Measurements from ENCODE around the gene FGGY.
"Not testable (repeated sequence)": the region's sequence is repeated elsewhere in the genome, so short reads cannot be mapped to it uniquely, and the experiment has no call there.

The FGGY gene

GRCh38 chr1:59345221-59345620 lies 48.3 kb downstream of the FGGY start:
- TF ChIP-seq CTCF (IDR thresholded peaks at IDR 0.05; ENCODE audit: low read depth, low read length, missing control alignments): no peak
- no peak for DNase-seq (ENCODE audit: extremely low read depth, low read depth)
- H3K4me3 ChIP-seq (replicated peaks; ENCODE audit: low read depth, low read length): no peak overlapping the region

- no peak for DNase-seq (ENCODE audit: extremely low read depth, low read depth)
- no peak for TF ChIP-seq CTCF (IDR thresholded peaks at IDR 0.05; ENCODE audit: low read depth, low read length, missing control alignments)
- no peak overlapping the region for H3K4me3 ChIP-seq (replicated peaks; ENCODE audit: low read depth, low read length)
Observed at GRCh38 chr1:59346429-59346828, 49.5 kb downstream of the FGGY start.

DNA sequence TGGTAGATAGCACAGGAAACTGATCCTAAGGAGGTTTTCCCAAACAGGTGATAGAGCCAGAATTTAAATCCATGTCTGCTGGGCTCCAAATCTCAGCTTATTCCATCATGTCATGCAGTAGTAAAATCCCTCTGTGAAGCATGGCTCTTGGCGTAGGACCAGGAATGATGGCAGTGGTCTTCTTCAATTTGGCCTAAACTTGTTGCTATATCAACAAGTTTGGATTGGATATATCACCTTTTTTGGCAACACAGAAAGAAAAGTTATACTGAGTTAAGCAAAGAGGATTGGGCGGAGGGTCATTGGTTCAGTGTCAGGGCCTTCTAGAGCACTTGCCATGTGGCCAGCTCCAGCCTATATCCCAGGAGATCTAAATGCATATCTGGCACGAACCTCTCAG lies 52.2 kb downstream of the FGGY start:
- DNase-seq (ENCODE audit: extremely low read depth, low read depth): no peak
- H3K4me3 ChIP-seq (replicated peaks; ENCODE audit: low read depth, low read length): no peak overlapping the region
- no peak for TF ChIP-seq CTCF (IDR thresholded peaks at IDR 0.05; ENCODE audit: low read depth, low read length, missing control alignments)

DNA sequence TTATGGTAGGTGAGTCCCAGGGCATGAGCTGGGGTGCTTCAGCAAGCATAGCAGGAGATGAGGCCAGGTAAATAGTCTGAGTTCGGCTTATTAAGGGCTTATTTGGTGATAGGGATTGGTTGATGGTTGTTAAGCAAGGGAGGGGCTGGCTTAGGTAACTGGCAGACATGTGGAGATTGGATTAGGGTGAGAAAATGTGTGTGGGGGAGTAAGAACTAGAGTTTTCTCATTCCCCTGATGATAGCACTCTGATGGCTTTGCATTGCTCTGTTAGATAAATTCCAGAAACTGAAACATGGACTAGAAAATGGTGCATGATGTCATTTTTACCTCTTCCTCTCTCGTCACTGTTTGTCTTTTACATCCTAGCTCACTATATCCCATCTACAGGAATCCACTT lies 53.6 kb downstream of the FGGY start:
- no peak for DNase-seq (ENCODE audit: extremely low read depth, low read depth)
- H3K4me3 ChIP-seq (replicated peaks; ENCODE audit: low read depth, low read length): no peak overlapping the region
- no peak for TF ChIP-seq CTCF (IDR thresholded peaks at IDR 0.05; ENCODE audit: low read depth, low read length, missing control alignments)

- H3K4me3 ChIP-seq (replicated peaks; ENCODE audit: low read depth, low read length): no peak overlapping the region
- DNase-seq (ENCODE audit: extremely low read depth, low read depth): no peak
- no peak for TF ChIP-seq CTCF (IDR thresholded peaks at IDR 0.05; ENCODE audit: low read depth, low read length, missing control alignments)
Observed at GRCh38 chr1:59352065-59352464, 55.2 kb downstream of the FGGY start.

- H3K4me3 ChIP-seq (replicated peaks; ENCODE audit: low read depth, low read length): no peak overlapping the region
- no peak for TF ChIP-seq CTCF (IDR thresholded peaks at IDR 0.05; ENCODE audit: low read depth, low read length, missing control alignments)
- no peak for DNase-seq (ENCODE audit: extremely low read depth, low read depth)
Observed at GRCh38 chr1:59353453-59353852, 56.6 kb downstream of the FGGY start.

DNA sequence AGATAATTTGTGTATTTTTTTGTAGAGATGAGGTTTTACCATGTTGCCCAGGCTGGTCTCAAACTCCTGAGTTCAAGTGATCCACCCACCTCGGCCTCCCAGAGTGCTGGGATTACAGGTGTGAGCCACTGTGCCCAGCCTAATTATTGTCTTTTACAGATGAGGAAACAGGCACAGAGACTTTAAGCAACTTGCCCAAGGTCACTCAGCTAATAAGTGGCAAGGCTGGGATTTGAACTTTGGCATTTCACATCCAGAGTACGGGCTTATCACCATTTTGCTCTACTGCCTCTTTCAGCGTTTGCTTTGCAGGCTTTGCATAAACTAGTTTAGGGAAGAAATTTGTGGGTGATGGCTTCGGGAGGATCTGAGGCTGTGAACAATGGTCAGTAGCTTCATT lies 57.3 kb downstream of the FGGY start:
- DNase-seq (ENCODE audit: extremely low read depth, low read depth): not testable (repeated sequence)

More for the DNA sequence above, 57.3 kb downstream of the FGGY start:
- H3K4me3 ChIP-seq (replicated peaks; ENCODE audit: low read depth, low read length): not testable (repeated sequence)
